Aorta (tissue), 5 donors: ENCODE data around the gene KIR3DL1. TPM values are rescaled to one million over a fixed set of nuclear protein-coding genes. Genes with fewer than 3 reads are reported as not detected.
"Not testable (repeated sequence)": the region's sequence is repeated elsewhere in the genome, so short reads cannot be mapped to it uniquely, and the experiment has no call there.

ENCODE experiments used
- ATAC-seq: fragments of 200-7000 bp; cut with Tn5 transposase; one replicate; pipeline ENCODE4 v1.9.1; 2022; ENCODE audit warnings: moderate library complexity; ENCODE audit not compliant: low FRiP score
- DNase-seq, 2 donors: peaks; one replicate each; pipeline ENCODE4 v3.0.0-alpha.2; 2020
- H3K27ac ChIP-seq, 2 donors: one replicate each; pipeline ENCODE4 v1.5.1; 2013; ENCODE audit warnings: low read length in 2 of 2, mild to moderate bottlenecking in 2 of 2, moderate library complexity in 2 of 2, control low read depth in 1 of 2, inconsistent platforms in 1 of 2, low read depth in 1 of 2
- H3K27me3 ChIP-seq, 2 donors: one replicate each; pipeline ENCODE4 v1.6.1; 2013; ENCODE audit warnings: control low read depth in 1 of 2, low read length in 1 of 2, mild to moderate bottlenecking in 1 of 2, moderate library complexity in 1 of 2; ENCODE audit not compliant: insufficient read depth in 2 of 2, control insufficient read depth in 1 of 2
- H3K36me3 ChIP-seq, 2 donors: one replicate each; pipeline ENCODE4 v1.6.1; 2013; ENCODE audit warnings: control low read depth in 1 of 2, low read length in 1 of 2, mild to moderate bottlenecking in 1 of 2; ENCODE audit not compliant: insufficient read depth in 2 of 2, control insufficient read depth in 1 of 2
- H3K4me1 ChIP-seq, 2 donors: one replicate each; pipeline ENCODE4 v1.6.1; 2013; ENCODE audit warnings: low read length in 2 of 2, control low read depth in 1 of 2, mild to moderate bottlenecking in 1 of 2, moderate library complexity in 1 of 2; ENCODE audit not compliant: insufficient read depth in 2 of 2, control insufficient read depth in 1 of 2
- H3K4me3 ChIP-seq, 2 donors: one replicate each; pipeline ENCODE4 v1.5.1; 2013; ENCODE audit warnings: low read length in 2 of 2, control low read depth in 1 of 2, mild to moderate bottlenecking in 1 of 2
- H3K9me3 ChIP-seq: one replicate; pipeline ENCODE4 v1.6.1; 2013; ENCODE audit warnings: mild to moderate bottlenecking, low read length; ENCODE audit not compliant: control insufficient read depth
- WGBS, 2 donors: extraction: QIAGEN DNeasy Blood & Tissue Kit; methylation state at CpG; one replicate each; pipeline ENCODE4 v1.1.7; 2013; 5-methylcytosine and 5-hydroxymethylcytosine counted together
- intact Hi-C, 2 donors: fragments of 100-400 bp; cut with DNase I; formaldehyde crosslinking; loops; one replicate each; pipeline versions ENCODE4 v1.14.2 to v1.15.0; 2022
- long read RNA-seq, 2 donors: library from polyadenylated mRNA; unstranded; transcript quantifications; one replicate each; pipeline ENCODE4 v2.0.0, GENCODE V29; 2020 to 2021
- polyA plus RNA-seq, 2 donors: library from polyadenylated mRNA; stranded (reverse); fragments of 200-250 nt; gene quantifications; one replicate each; pipeline ENCODE4 v1.2.3, GENCODE V29; 2013
- total RNA-seq, 2 donors: library from RNA; stranded (reverse); fragmentation: NEBNext Ultra II Directional; extraction: Animal tissue kit (Norgen Biotek cat#: 25700); gene quantifications; one replicate each; pipeline ENCODE4 v1.2.1, GENCODE V29; 2021
- donor health status: healthy with polysubstance abuse.
- donor health status: Bipolar disorder and iron deficiency.
- donor health status: DM: no; HTN: no; CAD: no.
- donor health status: DM: no; HTN: no; CAD: no.
- donor health status: DM: yes; HTN: yes; CAD: no.

Gene KIR3DL1
- total RNA-seq (not detected), polyA plus RNA-seq (not detected)
- long read RNA-seq, donor 1, partial matches to known transcripts = 0 of 3 reads
- long read RNA-seq, donor 1, other reads (novel, unspliced or antisense) = 0 of 3 reads
- long read RNA-seq, donor 2 = 0 reads

DNA sequence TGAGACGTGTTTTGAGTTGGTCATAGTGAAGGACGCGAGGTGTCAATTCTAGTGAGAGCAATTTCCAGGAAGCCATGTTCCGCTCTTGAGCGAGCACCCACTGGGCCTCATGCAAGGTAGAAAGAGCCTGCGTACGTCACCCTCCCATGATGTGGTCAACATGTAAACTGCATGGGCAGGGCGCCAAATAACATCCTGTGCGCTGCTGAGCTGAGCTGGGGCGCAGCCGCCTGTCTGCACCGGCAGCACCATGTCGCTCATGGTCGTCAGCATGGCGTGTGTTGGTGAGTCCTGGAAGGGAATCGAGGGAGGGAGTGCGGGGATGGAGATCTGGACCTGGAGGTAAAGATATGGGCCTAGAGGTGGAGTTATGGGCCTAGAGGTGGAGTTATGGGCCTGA lies at the start of gene KIR3DL1:
Gene KIR3DL1 (plus strand): TSS at position 218 of the 400 bp plus-strand sequence.
- ATAC-seq, H3K36me3 ChIP-seq, H3K4me1 ChIP-seq, H3K27me3 ChIP-seq, H3K9me3 ChIP-seq, DNase-seq, intact Hi-C loops, H3K27ac ChIP-seq, H3K4me3 ChIP-seq: not testable (repeated sequence)
- WGBS, 2 donors = 82 to 92% methylated on average over 15 to 17 of the region's 17 CpGs

DNA sequence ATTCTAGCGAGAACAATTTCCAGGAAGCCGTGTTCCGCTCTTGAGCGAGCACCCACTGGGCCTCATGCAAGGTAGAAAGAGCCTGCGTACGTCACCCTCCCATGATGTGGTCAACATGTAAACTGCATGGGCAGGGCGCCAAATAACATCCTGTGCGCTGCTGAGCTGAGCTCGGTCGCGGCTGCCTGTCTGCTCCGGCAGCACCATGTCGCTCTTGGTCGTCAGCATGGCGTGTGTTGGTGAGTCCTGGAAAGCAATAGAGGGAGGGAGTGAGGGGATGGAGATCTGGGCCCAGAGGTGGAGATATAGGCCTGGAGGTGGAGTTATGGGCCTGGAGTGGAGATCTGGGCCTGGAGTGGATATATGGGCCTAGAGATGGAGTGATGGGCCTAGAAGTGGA lies 46.6 kb upstream of the KIR3DL1 start, which contains the start of gene KIR2DL1:
Gene KIR2DL1 (plus strand): TSS at position 148 of the 400 bp plus-strand sequence. CDS start 58 bp downstream, at position 206.
- ATAC-seq, H3K27me3 ChIP-seq, intact Hi-C loops, H3K9me3 ChIP-seq, DNase-seq, H3K4me3 ChIP-seq, H3K36me3 ChIP-seq, H3K27ac ChIP-seq, H3K4me1 ChIP-seq: not testable (repeated sequence)
- 89 to 93% methylated on average over 15 of the region's 15 CpGs for WGBS, 2 donors

DNA sequence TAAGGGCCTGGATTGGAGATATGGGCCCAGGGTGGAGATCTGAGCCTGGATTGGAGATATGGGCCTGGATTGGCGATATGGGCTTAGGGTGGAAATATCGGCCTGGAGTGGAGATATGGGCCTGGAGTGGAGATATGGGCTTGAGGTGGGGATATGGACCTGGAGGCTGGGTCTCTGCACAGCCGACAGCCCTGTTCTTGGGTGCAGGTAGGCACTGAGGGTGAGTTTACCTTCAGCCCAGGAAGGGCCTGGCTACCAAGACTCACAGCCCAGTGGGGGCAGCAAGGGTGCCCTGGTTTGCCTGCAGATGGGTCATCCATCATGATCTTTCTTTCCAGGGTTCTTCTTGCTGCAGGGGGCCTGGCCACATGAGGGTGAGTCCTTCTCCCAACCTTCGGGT lies 45.8 kb upstream of the KIR3DL1 start:
- H3K9me3 ChIP-seq, intact Hi-C loops, H3K4me3 ChIP-seq, DNase-seq, H3K36me3 ChIP-seq, H3K27me3 ChIP-seq, ATAC-seq, H3K27ac ChIP-seq, H3K4me1 ChIP-seq: not testable (repeated sequence)
- 75 to 84% methylated on average over 4 of the region's 4 CpGs for WGBS, 2 donors

DNA sequence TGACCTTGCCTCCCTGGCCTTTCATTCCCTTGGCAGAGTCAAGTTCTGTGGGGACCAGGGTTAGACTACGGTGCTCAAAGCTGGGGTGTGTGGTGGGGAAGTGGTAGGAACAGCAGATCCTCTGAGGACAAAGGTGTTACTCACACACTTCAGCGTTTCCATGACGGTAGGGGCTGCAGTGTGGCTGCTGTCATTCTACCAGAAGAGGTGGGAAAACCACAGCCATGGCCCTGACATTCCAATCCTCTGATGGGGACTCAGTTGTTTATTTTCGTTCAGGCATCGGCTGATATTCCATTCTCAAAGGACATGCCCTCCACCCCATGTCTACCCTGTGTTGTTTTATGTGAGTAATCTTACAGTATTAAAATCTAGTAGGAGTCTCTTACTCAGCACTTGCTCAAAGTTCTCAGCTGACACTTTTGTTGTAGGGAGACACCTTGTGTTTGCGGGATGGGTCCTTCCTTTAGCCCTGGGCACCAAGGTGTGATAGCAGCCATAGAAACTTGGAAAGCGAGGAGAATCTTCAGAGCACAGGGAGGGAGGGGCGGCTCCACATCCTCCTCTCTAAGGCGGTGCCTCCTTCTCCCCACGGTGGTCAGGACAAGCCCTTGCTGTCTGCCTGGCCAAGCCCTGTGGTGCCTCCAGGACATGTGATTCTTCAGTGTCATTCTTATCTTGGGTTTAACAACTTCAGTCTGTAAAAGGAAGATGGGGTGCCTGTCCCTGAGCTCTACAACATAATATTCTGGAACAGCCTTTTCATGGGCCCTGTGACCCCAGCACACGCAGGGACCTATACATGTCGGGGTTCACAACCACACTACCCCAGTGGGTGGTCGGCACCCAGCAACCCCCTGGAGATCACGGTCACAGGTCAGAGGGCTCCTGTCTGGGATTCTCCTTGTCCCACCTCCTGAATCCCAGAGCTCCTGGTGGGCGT lies 45.0 kb upstream of the KIR3DL1 start:
- H3K4me1 ChIP-seq, H3K9me3 ChIP-seq, ATAC-seq, H3K27me3 ChIP-seq, intact Hi-C loops, H3K4me3 ChIP-seq, H3K36me3 ChIP-seq, H3K27ac ChIP-seq, DNase-seq: not testable (repeated sequence)
- 73 to 74% methylated on average over 13 of the region's 15 CpGs for WGBS, 2 donors

DNA sequence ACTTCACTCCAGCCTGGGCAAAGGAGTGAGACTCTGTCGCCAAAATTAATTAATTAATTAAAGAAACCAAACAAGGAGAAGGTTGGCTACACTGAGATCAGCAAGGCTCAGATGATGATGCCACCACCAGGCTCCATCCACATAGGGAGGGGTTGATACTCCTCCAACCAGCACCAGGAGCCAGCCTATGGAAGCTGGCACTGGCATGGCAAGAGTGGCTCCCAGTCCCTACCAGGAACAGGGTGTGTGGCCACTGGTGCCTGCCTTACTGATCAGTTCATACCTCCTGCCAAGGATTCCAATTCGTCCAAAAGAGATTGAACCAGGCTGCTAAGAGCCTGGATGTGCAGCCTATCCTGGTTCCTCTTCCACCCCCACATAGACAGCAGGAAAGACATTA lies 43.6 kb upstream of the KIR3DL1 start:
- H3K4me1 ChIP-seq, H3K9me3 ChIP-seq, DNase-seq, intact Hi-C loops, H3K27ac ChIP-seq, ATAC-seq, H3K4me3 ChIP-seq, H3K36me3 ChIP-seq, H3K27me3 ChIP-seq: not testable (repeated sequence)
- WGBS, 2 donors = 37 to 50% methylated on average over 2 of the region's 2 CpGs

DNA sequence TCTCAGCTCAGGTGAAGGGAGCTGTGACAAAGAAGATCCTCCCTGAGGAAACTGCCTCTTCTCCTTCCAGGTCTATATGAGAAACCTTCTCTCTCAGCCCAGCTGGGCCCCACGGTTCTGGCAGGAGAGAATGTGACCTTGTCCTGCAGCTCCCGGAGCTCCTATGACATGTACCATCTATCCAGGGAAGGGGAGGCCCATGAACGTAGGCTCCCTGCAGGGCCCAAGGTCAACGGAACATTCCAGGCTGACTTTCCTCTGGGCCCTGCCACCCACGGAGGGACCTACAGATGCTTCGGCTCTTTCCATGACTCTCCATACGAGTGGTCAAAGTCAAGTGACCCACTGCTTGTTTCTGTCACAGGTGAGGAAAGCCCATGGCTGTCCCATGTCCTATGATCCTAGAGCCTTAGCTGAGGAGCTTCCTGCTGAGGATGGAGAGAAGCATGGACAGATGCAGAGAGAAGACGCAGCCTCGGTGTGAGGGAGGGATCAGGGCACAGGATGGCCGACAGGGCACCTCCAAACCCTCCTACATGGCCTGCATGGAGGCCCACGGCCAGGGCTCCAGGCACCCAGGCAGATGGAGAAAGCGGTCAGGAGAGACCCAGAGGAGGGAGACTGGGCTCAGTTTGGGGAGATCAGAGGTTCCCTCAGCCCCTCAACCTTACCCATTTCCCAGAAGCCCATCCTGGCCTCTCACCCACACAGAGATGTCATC lies 41.0 kb upstream of the KIR3DL1 start:
- H3K36me3 ChIP-seq, H3K4me1 ChIP-seq, ATAC-seq, H3K9me3 ChIP-seq, H3K27me3 ChIP-seq, H3K27ac ChIP-seq, H3K4me3 ChIP-seq, DNase-seq, intact Hi-C loops: not testable (repeated sequence)
- 64 to 76% methylated on average over 12 of the region's 12 CpGs for WGBS, 2 donors

DNA sequence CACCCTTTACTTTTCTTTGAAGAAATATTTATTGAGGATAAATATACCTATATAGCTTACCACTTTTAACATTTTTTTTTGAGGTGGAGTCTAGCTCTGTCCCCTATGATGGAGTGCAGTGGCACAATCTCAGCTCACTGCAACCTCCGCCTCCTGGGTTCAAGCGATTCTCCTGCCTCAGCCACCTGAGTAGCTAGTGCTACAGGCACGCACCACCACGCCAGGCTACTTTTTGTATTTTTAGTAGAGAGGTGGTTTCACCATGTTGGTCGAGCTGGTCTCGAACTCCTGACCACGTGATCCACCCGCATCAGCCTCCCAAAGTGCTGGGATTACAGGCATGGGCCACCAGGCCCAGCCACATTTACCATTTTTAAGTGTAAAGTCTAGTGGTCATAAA lies 40.4 kb upstream of the KIR3DL1 start:
- DNase-seq, ATAC-seq, H3K4me3 ChIP-seq, intact Hi-C loops, H3K36me3 ChIP-seq, H3K9me3 ChIP-seq, H3K27me3 ChIP-seq, H3K27ac ChIP-seq, H3K4me1 ChIP-seq: not testable (repeated sequence)
- 63 to 77% methylated on average over 8 of the region's 8 CpGs for WGBS, 2 donors

DNA sequence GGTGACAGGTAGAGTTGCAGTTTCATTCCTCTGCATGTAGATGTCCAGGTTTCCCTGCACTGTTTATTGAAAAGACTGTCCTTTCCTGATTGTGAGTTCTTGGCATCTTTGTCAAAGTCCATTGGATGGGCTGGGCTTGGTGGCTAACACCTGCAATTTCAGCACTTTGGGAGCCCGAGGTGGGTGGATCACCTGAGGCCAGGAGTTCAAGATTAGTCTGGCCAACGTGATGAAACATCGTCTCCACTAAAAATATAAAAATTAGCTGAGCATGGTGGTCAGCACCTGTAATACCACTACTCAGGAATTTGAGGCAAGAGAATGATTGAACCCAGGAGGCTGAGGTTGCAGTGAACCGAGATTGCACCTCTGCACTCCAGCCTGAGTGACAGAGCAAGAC lies 38.4 kb upstream of the KIR3DL1 start:
- H3K36me3 ChIP-seq, H3K9me3 ChIP-seq, DNase-seq, H3K4me3 ChIP-seq, H3K27ac ChIP-seq, H3K4me1 ChIP-seq, ATAC-seq, H3K27me3 ChIP-seq, intact Hi-C loops: not testable (repeated sequence)
- WGBS, 2 donors = 54 to 63% methylated on average over 4 of the region's 4 CpGs
